Body of pancreas (tissue), 4 donors: ENCODE measurements around the gene SARM1. TPM values are rescaled to one million over a fixed set of nuclear protein-coding genes. Genes with fewer than 3 reads are reported as not detected.

ENCODE experiments used
- ATAC-seq: fragments of 150-250 bp; one replicate; pipeline ENCODE4 v1.9.1; 2016
- DNase-seq, 4 donors: peaks; one replicate each; pipeline ENCODE4 v3.0.0-alpha.2; 2019
- H3K27ac ChIP-seq, 4 donors: fragments of 200-600 bp; sonication (generic); 1 replicate in 3 of 4; 2 replicates in 1 of 4; pipeline versions ENCODE4 v1.5.1 to v1.6.1; 2016 to 2019; ENCODE audit warnings: mild to moderate bottlenecking in 1 of 4, mixed read lengths in 1 of 4, moderate library complexity in 1 of 4
- H3K27me3 ChIP-seq, 2 donors: fragments of 200-600 bp; sonication (generic); one replicate each; pipeline ENCODE4 v1.6.0; 2016; ENCODE audit warnings: mild to moderate bottlenecking in 1 of 2
- H3K36me3 ChIP-seq, 2 donors: fragments of 200-600 bp; sonication (generic); replicated peaks in 1 of 2; 2 replicates each; pipeline ENCODE4 v1.5.1; 2016; ENCODE audit warnings: low read depth in 2 of 2; ENCODE audit not compliant: insufficient read depth in 1 of 2
- H3K4me1 ChIP-seq: fragments of 200-600 bp; sonication (generic); one replicate; pipeline ENCODE4 v1.6.0; 2016
- H3K4me3 ChIP-seq, 2 donors: fragments of 200-600 bp; sonication (generic); 1 replicate in 1 of 2; 2 replicates in 1 of 2; pipeline ENCODE4 v1.5.1; 2016 to 2019
- H3K9me3 ChIP-seq, 3 donors: fragments of 200-600 bp; sonication (generic); 1 replicate in 2 of 3; 2 replicates in 1 of 3; pipeline ENCODE4 v1.5.1; 2016
- CTCF ChIP-seq, 7 experiments: fragments of 450-650 bp in 4 of 7; fragments of 200-600 bp in 3 of 7; sonication (generic) in 3 of 7; IDR thresholded peaks; one replicate each; pipeline ENCODE4 v1.5.1; 2016 to 2019; ENCODE audit warnings: antibody characterized with exemption in 7 of 7
- POLR2A ChIP-seq, 3 donors: fragments of 450-650 bp; IDR thresholded peaks; one replicate each; pipeline ENCODE4 v1.6.1; 2016; ENCODE audit warnings: antibody characterized with exemption in 3 of 3, mild to moderate bottlenecking in 2 of 3
- WGBS, 2 donors: methylation state at CpG; one replicate each; pipeline ENCODE4 v1.1.5; 2017; 5-methylcytosine and 5-hydroxymethylcytosine counted together
- intact Hi-C: fragments of 100-400 bp; cut with DNase I; formaldehyde crosslinking; loops from one replicate; pipeline ENCODE4 v1.15.1; 2023
- total RNA-seq, 2 donors: library from RNA; depleted of rRNA; stranded (reverse); fragments of >200 nt; gene quantifications; one replicate each; pipeline ENCODE4 v1.1.0, GENCODE V29; 2016

The SARM1 gene
- total RNA-seq, 2 donors from 2014 or later: 13.7 to 33.9 TPM

DNA sequence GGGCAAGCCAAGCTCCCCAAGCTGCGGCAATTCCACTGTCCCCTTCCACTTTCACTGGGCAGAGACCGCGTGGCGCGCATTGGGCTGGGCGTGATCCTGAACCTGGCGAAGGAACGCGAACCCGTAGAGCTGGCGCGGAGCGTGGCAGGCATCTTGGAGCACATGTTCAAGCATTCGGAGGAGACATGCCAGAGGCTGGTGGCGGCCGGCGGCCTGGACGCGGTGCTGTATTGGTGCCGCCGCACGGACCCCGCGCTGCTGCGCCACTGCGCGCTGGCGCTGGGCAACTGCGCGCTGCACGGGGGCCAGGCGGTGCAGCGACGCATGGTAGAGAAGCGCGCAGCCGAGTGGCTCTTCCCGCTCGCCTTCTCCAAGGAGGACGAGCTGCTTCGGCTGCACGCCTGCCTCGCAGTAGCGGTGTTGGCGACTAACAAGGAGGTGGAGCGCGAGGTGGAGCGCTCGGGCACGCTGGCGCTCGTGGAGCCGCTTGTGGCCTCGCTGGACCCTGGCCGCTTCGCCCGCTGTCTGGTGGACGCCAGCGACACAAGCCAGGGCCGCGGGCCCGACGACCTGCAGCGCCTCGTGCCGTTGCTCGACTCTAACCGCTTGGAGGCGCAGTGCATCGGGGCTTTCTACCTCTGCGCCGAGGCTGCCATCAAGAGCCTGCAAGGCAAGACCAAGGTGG is 9.8 kb downstream of the SARM1 start:
- TF ChIP-seq POLR2A (IDR thresholded peaks at IDR 0.05) (no peak), CTCF (IDR thresholded peaks at IDR 0.05) (no peak)
- 36 to 49% methylated on average over 35 to 41 of the region's 72 CpGs for WGBS, 2 donors
- DNase-seq (no peak), ATAC-seq (no peak)
- H3K36me3 ChIP-seq: no peaks in the 10 kb centered on the region
- H3K4me3 ChIP-seq: no peak overlapping the region
- no peak overlapping the region for H3K27ac ChIP-seq
- peaks cover 29% of the 10 kb centered on the region for H3K4me1 ChIP-seq
- no peaks in the 10 kb centered on the region for H3K27me3 ChIP-seq
- intact Hi-C loops: no loop called here
- no peaks in the 10 kb centered on the region for H3K9me3 ChIP-seq

DNA sequence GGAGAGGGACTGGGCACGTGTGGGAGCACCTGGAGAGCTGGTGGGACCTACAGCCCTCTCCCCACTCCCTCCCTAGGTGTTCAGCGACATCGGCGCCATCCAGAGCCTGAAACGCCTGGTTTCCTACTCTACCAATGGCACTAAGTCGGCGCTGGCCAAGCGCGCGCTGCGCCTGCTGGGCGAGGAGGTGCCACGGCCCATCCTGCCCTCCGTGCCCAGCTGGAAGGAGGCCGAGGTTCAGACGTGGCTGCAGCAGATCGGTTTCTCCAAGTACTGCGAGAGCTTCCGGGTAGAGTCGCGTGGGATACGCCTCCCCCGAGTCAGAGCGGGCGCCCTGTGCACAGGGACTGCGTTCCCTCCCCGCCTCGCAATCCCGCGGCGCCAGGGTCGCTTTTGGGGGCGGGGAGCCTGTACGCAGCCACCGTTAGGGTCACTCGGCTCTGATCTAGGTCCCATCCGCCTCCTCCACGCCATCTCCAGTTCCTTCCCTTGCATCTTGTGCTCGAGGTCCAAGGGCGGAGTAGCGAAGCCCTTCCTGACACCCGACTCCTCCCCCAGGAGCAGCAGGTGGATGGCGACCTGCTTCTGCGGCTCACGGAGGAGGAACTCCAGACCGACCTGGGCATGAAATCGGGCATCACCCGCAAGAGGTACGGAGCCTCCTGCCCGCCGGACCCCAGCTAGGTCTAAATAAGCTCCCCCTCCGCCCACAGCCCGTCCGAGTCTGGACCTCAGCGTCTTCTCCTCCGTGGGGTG is 13.0 kb downstream of the SARM1 start:
- 2 to 22% methylated on average over 12 to 56 of the region's 56 CpGs for WGBS, 2 donors
- intact Hi-C loops: no loop called here
- DNase-seq: peak; percentile 90 to 93 (median 93)
- peak in 2 of 7 experiments; percentile 5 to 14 for TF ChIP-seq CTCF (IDR thresholded peaks at IDR 0.05)
- peak; percentile 69 to 88 (median 85) for TF ChIP-seq POLR2A (IDR thresholded peaks at IDR 0.05)
- H3K27me3 ChIP-seq: no peaks in the 10 kb centered on the region
- H3K4me3 ChIP-seq: peak overlapping the region; percentile 50 to 51
- H3K27ac ChIP-seq: peak overlapping the region; percentile 66 to 85 (median 79)
- peaks cover 34% of the 10 kb centered on the region for H3K4me1 ChIP-seq
- ATAC-seq: peak; percentile 96
- no peaks in the 10 kb centered on the region for H3K9me3 ChIP-seq
- H3K36me3 ChIP-seq: peaks cover 0 to 12% of the 10 kb centered on the region in 2 donors

DNA sequence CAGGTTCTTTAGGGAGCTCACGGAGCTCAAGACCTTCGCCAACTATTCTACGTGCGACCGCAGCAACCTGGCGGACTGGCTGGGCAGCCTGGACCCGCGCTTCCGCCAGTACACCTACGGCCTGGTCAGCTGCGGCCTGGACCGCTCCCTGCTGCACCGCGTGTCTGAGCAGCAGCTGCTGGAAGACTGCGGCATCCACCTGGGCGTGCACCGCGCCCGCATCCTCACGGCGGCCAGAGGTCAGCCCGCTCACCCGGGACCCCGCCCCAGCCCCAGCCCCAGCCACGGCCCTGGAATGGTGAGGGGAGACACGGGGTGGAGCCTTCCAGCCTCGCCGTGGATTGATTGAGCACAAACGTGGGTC is 13.5 kb downstream of the SARM1 start:
- WGBS, 2 donors: 10% methylated on average over 29 of the region's 29 CpGs; no CpG with 5 or more reads in 1 of the 2 donors
- TF ChIP-seq POLR2A (IDR thresholded peaks at IDR 0.05) (no peak), CTCF (IDR thresholded peaks at IDR 0.05) (no peak)
- H3K9me3 ChIP-seq: no peaks in the 10 kb centered on the region
- DNase-seq (peak; percentile 46 to 57 (median 52)), ATAC-seq (peak; percentile 57)
- H3K4me1 ChIP-seq: peaks cover 34% of the 10 kb centered on the region
- H3K36me3 ChIP-seq: peaks cover 0 to 17% of the 10 kb centered on the region in 2 donors
- intact Hi-C loops: no loop called here
- no peaks in the 10 kb centered on the region for H3K27me3 ChIP-seq
- H3K27ac ChIP-seq: peak overlapping the region; percentile 66 to 85 (median 79)
- peak overlapping the region; percentile 50 to 51 for H3K4me3 ChIP-seq

DNA sequence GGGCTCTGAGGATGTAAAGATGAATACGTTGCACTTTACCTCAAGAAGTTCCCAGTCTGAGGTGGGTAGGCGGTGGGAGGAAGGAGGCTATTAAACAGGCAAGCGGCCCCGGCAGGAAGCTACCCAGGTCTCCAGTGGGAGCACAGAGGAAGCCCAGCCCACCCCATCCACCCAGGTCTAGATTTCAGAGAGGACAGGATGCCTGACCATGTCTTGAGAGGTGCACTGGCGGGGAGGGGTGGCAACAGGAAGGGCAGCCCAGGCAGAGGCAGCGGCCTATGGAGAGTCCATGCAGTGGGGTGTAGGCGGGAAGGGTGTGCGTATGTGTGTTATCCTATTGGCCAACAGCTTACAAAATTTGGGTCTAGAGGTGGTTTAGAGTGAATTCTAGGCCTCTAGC is 13.9 kb downstream of the SARM1 start:
- Histone ChIP-seq H3K4me1 (peaks cover 31% of the 10 kb centered on the region), H3K36me3 (peaks cover 0 to 17% of the 10 kb centered on the region in 2 donors), H3K9me3 (no peaks in the 10 kb centered on the region), H3K27ac (peak overlapping the region in 3 of 4 donors; percentile 74 to 85 (median 84)), H3K4me3 (peak overlapping the region; percentile 50 to 51), H3K27me3 (no peaks in the 10 kb centered on the region)
- no peak for ATAC-seq
- intact Hi-C loops: no loop called here
- 36 to 59% methylated on average over 8 of the region's 8 CpGs for WGBS, 2 donors
- peak in 2 of 4 donors; percentile 24 to 41 for DNase-seq
- TF ChIP-seq POLR2A (IDR thresholded peaks at IDR 0.05) (no peak), CTCF (IDR thresholded peaks at IDR 0.05) (no peak)
